ENCODE measurements around the gene OLFM2.

OLFM2 gene

GRCh38 chr19:9903336-9903735, 33.0 kb downstream of the OLFM2 start:
- no peak for FAIRE-seq

- FAIRE-seq = no peak
These were observed 34.7 kb downstream of the OLFM2 start for GRCh38 chr19:9901642-9902041.

- FAIRE-seq = no peak
These were observed 35.3 kb downstream of the OLFM2 start for GRCh38 chr19:9901020-9901419.

- FAIRE-seq = no peak
These were observed 44.5 kb downstream of the OLFM2 start for GRCh38 chr19:9891609-9892373.

GRCh38 chr19:9885077-9885552, 51.2 kb downstream of the OLFM2 start:
- no peak for FAIRE-seq

GRCh38 chr19:9883764-9884163, 52.6 kb downstream of the OLFM2 start:
- no peak for FAIRE-seq

GRCh38 chr19:9883231-9883758, 53.0 kb downstream of the OLFM2 start:
- FAIRE-seq = no peak

- no peak for FAIRE-seq
These were observed 54.6 kb downstream of the OLFM2 start for GRCh38 chr19:9881720-9882119.

GRCh38 chr19:9878511-9879196, 57.7 kb downstream of the OLFM2 start:
- FAIRE-seq = no peak

- no peak for FAIRE-seq
These were observed 58.4 kb downstream of the OLFM2 start for GRCh38 chr19:9877780-9878510.

- no peak for FAIRE-seq
These were observed 60.5 kb downstream of the OLFM2 start for GRCh38 chr19:9875796-9876195.

GRCh38 chr19:9875031-9875627, 61.2 kb downstream of the OLFM2 start:
- no peak for FAIRE-seq

- no peak for FAIRE-seq
These were observed 63.6 kb downstream of the OLFM2 start for GRCh38 chr19:9872618-9873242.

GRCh38 chr19:9871626-9872338, 64.5 kb downstream of the OLFM2 start:
- FAIRE-seq = no peak

- FAIRE-seq = no peak
These were observed 67.2 kb downstream of the OLFM2 start for GRCh38 chr19:9868983-9869617.

- no peak for FAIRE-seq
These were observed 70.4 kb downstream of the OLFM2 start for GRCh38 chr19:9865732-9866501.

GRCh38 chr19:9863759-9864158, 72.6 kb downstream of the OLFM2 start:
- no peak for FAIRE-seq

- FAIRE-seq = no peak
These were observed 73.4 kb downstream of the OLFM2 start for GRCh38 chr19:9862938-9863337.

- FAIRE-seq = no peak
These were observed 74.8 kb downstream of the OLFM2 start for GRCh38 chr19:9861503-9861902.

- no peak for FAIRE-seq
These were observed 75.9 kb downstream of the OLFM2 start for GRCh38 chr19:9860407-9860806.

GRCh38 chr19:9858766-9859165, 77.5 kb downstream of the OLFM2 start:
- no peak for FAIRE-seq
